K562 treated with DMSO at 1 percent for 4 hours (cell line): ENCODE data around the gene NOP9. TPM values are rescaled to one million over a fixed set of nuclear protein-coding genes. Genes with fewer than 3 reads are reported as not detected.

Experiments
- total RNA-seq: library from RNA; unstranded; fragments of 300-600 nt; gene quantifications from 2 replicates; pipeline ENCODE4 v1.2.3, GENCODE V29; 2022; ENCODE audit not compliant: insufficient read depth

The NOP9 gene
- 4.7 and 6.1 TPM in 2 replicates for total RNA-seq

DNA sequence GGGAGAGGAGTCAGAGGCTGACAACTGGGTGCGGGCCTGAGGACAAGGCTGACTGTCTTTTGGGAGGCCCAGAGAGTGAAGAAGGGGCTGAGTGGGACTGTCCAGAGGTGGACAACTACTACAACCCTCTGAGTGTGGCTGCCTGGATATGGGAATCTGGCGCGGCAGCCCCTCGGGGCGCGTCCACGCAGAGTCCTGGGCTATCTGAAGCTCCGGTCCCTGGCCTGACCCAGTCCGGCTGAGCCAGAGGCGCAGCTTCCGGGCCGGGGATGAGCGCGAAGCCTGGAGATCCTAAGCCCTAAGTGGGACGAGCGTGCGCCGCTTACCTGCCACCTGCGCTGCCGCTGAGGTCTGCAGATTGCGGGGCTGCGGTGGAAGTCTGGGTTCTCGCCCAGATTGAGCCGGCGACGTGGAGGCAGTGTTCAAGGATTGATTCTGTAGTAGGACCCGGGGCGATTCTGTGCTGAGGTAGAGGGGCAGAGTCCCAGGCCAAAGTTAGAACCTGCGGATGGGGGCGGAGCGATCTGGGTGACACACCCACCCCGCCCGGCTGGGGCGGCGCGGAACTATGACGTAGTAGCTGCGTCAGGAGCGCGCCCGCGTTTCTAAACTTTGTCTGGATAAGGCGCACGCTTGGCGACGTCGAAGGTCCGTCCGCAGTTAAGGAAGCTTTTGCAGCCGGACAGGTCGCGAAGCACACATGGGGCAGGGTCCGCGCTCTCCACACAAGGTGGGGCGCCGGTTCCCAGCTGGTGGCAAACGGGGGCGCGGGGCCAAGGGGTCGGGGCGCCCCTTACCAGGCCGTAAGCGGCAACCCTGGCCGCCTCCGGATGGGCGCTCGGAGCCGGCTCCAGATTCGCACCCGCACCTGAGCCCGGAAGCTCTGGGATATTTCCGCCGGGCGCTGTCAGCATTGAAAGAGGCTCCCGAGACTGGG, at the start of gene NOP9, which contains the start of gene DHRS1:
Gene NOP9, plus strand, starts transcription at position 596 of the 937 bp plus-strand sequence. Its CDS starts 105 bp downstream, at position 701.
Gene DHRS1, minus strand, starts transcription at position 526 of the 937 bp plus-strand sequence. CDS start 674 bp downstream, outside the sequence.

DNA sequence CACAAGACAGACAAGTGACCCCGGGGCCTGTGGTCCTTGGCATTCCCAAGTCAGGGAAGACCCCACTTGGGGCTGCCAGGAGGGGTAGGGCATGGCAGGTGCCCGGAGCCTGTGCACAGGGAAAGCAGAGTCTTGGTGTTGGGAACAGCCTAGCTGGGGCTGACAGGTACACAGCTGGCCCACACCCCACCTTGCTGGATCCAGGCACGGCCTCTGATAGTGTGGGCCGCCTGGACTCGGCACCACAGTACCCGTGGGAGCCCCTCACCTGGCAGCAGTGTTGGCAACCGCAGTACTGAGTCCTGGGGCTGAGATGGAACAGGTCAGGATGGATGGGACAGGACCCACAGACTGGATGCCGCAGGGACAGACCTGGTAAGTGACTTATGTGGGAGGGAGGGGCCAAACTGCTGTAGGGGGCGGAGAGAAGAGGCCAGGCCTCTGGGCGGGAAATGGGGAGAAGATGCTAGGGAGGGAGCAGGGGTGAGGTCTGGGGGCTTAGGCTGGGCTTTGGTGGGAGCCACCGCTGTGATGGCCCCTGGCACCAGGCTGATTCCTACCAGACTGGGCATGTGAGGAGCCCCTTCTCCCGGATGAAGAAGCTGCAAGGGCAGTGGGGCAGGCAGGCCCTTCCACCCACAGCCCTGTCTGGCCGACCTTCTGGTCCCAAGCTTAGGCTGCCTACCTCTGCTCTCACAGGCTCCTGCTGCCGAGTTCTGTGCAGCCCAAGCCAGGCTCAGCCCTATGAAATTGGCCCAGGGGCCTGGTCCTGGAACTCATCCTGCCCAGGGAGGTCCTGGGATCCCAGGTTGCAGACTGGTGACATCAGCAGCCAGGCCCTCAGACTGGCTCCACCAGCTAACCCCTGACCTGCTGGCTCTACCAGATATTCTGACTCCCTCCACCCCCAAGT, 36.6 kb upstream of the NOP9 start, which contains the start of gene TGM1:
Gene TGM1, minus strand, starts transcription at position 357 of the 913 bp plus-strand sequence. CDS start 825 bp downstream, outside the sequence.

DNA sequence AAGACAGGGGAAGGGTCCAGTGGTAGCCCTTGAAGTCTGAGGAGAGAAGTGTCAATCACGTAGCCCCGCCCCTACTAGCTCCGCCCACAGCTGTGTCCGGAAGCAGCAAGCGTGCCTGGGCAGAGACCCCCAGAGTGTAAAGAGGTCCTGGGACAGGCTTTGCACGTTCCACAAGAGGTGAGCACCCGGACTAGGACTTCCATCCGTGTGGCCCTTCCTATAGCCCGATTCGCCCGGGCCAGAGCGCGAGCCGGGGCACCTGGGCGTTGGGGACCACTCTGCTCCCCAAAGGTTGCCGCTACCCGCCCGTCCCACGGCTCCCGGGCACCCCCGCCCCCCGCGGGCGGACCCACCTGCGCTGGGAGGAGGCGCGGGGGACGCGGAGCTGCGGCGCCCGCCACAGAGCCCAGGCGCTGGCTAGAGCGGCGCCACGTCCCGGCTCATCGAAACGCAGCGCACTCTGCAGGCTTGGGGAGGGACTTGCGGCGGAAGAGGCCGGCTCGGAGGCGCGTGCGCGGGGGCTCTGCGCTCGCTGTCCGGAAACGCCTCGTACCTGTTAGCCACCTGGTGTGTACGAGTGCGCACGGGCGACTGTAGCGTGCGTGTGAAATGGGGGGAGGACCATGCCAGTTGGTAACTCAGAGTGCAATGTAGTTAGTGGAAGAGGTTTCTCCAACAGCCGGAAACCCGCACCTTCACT, 28.4 kb upstream of the NOP9 start, which contains the start of gene RABGGTA:
Gene RABGGTA, minus strand, starts transcription at position 464 of the 700 bp plus-strand sequence. CDS start 482 bp downstream, outside the sequence.

GRCh38 chr14:24307575-24308341, 8.1 kb downstream of the NOP9 start, which contains the start of gene CIDEB:
TSS of gene CIDEB (minus strand) at chr14:24307977. CDS start at chr14:24307858, 119 bp downstream.

DNA sequence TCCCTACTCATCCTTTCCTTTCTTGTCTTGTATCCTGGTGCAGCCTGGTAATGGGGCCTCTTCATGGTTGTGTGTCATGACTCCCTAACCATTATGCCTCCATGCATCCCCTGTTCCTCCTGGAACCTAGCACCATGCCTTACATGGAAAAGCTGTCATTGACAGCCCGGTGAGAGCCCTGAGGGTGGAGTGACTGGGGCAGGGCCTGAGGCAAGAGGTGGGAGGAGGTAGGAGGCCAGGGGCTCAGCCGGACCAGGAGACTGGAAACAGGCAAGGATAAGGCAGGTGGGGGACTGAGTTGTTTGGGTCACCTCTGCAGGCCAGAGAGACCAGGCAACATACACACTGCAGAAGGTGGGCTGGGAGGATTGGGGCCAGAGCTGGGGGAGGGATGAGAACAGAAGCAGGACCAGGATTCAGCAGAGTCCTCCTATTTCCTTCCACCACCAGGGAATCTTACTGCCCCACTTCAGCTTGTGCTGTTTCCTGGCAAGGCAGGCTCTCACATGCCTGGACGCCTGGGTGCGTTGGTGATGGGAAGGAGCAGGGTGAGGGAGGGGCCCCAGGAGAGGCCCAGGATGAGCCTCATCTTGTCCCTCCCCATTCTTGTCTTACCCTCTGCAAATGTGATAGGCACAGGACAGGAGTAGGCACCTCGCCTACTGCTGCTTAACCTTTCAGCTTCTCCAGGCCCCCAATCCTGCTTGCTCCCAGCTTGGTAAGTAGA, 10.1 kb downstream of the NOP9 start, which contains the start of gene LTB4R2:
Gene LTB4R2, plus strand, starts transcription at position 603 of the 727 bp plus-strand sequence. CDS start 525 bp downstream, outside the sequence.

GRCh38 chr14:24310646-24311604, 11.3 kb downstream of the NOP9 start, which contains the start of gene LTB4R:
TSS of gene LTB4R (plus strand) at chr14:24311502. CDS start at chr14:24315652, 4,150 bp downstream.

DNA sequence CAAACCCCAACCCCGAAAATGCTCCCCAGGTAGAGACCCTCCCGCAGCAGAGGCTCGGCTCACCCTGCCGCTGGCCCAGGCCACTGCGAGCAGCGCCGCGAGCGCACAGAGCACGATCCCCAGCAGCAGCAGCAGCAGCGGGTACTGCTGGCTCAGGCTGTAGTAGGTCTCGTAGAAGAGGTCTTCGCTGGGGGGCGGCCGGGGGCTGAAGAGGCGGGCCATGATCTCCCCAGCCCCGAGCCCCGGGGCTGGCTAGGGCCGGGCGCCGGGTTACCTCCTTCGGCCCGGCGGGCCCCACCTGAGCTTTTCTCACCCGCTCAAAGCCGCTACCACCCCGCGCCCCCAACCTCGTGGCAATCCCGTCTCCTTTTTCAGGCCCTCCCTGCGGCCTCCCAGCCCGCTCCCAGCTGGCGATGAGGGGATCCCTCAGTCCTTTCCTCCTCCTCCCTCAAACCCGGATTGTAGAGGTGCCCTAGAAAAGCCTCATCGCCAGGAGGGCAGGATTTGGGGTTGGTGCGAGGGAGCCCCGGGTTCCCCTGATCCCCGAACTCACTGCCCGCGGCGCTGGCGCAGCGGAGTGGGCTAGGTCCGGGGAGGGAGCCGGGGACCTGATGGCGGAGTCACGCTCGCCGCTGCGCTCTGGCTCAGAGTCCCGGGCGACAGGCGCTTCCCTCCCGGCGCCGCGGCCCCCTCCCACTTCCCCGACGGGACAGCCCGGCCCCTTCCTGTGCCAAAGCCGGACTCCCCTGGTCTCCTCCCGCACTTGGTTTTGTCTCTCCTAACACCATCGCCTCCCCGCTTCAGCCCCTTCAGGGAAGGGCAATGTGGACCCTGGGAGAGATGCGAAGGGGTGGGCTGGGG, 35.0 kb downstream of the NOP9 start, which contains the start of gene ADCY4:
Gene ADCY4, minus strand, starts transcription at position 641 of the 861 bp plus-strand sequence. Its CDS starts 419 bp downstream, at position 222.

DNA sequence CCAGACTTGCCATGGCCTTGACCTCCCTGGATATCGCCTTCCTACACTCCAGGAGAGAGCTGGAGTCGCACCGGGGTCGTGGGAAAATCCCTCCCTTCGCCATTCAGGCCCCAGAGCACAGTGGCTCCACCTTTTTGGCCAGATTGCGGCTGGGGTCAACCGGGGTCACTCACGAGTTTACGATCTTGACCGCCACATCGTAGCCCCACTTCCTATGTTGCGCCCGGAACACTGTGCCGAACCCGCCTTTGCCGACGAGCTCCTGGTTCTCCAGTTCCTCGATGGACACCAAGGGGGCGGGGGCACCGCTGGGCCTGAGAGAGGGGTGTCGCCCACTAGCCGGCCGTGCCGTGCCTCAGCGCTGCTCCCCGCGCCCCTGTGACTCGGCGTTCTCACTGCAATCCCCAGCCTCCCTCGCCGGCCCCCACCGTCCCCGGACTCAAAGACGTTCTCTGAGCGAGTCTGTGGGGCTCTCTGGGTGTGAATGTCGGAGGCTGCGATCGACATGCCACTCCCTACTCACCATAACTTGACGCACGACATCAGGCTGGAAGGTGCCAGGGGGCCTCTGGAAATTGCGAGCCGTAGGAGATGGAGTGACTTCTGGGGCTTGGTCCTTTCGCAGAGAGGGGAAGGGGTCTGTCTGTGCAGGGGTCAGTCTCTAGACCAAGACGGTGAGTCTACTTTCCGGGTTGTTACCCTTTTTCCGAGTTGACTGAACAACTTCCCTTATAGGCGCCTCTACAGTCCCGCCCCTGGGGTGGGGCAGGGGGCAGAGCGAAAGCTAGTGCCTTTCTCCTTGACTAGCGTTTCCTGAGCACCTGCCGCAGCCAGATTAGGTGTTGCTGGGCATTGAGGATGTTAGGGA, 39.9 kb downstream of the NOP9 start, which contains the start of gene RIPK3:
Gene RIPK3, minus strand, starts transcription at position 708 of the 868 bp plus-strand sequence. Its CDS starts 165 bp downstream, at position 543.

Other genes starting within 250 kb of the NOP9 start
- 0.24 TPM in 1 of 2 replicates, not detected in the other for gene CARMIL3, start 247.8 kb upstream of the NOP9 start, total RNA-seq
- gene CPNE6, start 228.3 kb upstream of the NOP9 start, total RNA-seq, result not detected in 2 replicates
- 99.4 and 112 TPM in 2 replicates for gene PCK2, start 205.5 kb upstream of the NOP9 start, total RNA-seq
- gene DCAF11, start 185.1 kb upstream of the NOP9 start, total RNA-seq, result 31.4 and 39.2 TPM in 2 replicates
- gene NRL, start 184.9 kb upstream of the NOP9 start, total RNA-seq, result 3.2 and 4.1 TPM in 2 replicates
- gene FITM1, start 169.2 kb upstream of the NOP9 start, total RNA-seq, result not detected in 2 replicates
- gene PSME1, start 163.7 kb upstream of the NOP9 start, total RNA-seq, result 171 and 172 TPM in 2 replicates
- gene EMC9, start 158.3 kb upstream of the NOP9 start, total RNA-seq, result 29.6 and 36.4 TPM in 2 replicates
- 160 and 167 TPM in 2 replicates for gene PSME2, start 153.2 kb upstream of the NOP9 start, total RNA-seq
- 17.0 and 21.3 TPM in 2 replicates for gene RNF31, start 152.4 kb upstream of the NOP9 start, total RNA-seq
- 9.3 and 20.9 TPM in 2 replicates for gene IRF9, start 138.6 kb upstream of the NOP9 start, total RNA-seq
- gene REC8, start 127.8 kb upstream of the NOP9 start, total RNA-seq, result 5.1 and 7.1 TPM in 2 replicates
- 23.4 and 27.8 TPM in 2 replicates for gene IPO4, start 111.0 kb upstream of the NOP9 start, total RNA-seq
- gene TM9SF1, start 104.4 kb upstream of the NOP9 start, total RNA-seq, result 16.4 and 22.0 TPM in 2 replicates
- gene TSSK4, start 94.2 kb upstream of the NOP9 start, total RNA-seq, result 1.1 and 2.2 TPM in 2 replicates
- 57.8 and 78.5 TPM in 2 replicates for gene CHMP4A, start 86.4 kb upstream of the NOP9 start, total RNA-seq
- 7.5 and 10.8 TPM in 2 replicates for gene MDP1, start 83.8 kb upstream of the NOP9 start, total RNA-seq
- 140 and 150 TPM in 2 replicates for gene NEDD8, start 67.5 kb upstream of the NOP9 start, total RNA-seq
- gene GMPR2, start 66.9 kb upstream of the NOP9 start, total RNA-seq, result 55.3 and 68.0 TPM in 2 replicates
- 15.0 and 16.1 TPM in 2 replicates for gene TINF2, start 57.2 kb upstream of the NOP9 start, total RNA-seq
- 0.88 and 1.5 TPM in 2 replicates for gene TGM1, start 36.7 kb upstream of the NOP9 start, total RNA-seq
- 15.3 and 18.0 TPM in 2 replicates for gene RABGGTA, start 28.3 kb upstream of the NOP9 start, total RNA-seq
- 22.2 and 26.0 TPM in 2 replicates for gene DHRS1, start 70 bp upstream of the NOP9 start, total RNA-seq
- gene CIDEB, start 8.1 kb downstream of the NOP9 start, total RNA-seq, result not detected in 2 replicates
- gene LTB4R2, start 10.3 kb downstream of the NOP9 start, total RNA-seq, result 2.2 and 6.4 TPM in 2 replicates
- gene LTB4R, start 11.7 kb downstream of the NOP9 start, total RNA-seq, result 4.0 and 5.3 TPM in 2 replicates
- gene ADCY4, start 35.2 kb downstream of the NOP9 start, total RNA-seq, result 0.59 TPM in 1 of 2 replicates, not detected in the other
- not detected in 2 replicates for gene RIPK3, start 40.1 kb downstream of the NOP9 start, total RNA-seq
- 2.9 and 5.1 TPM in 2 replicates for gene NFATC4, start 68.3 kb downstream of the NOP9 start, total RNA-seq
- gene NYNRIN, start 99.2 kb downstream of the NOP9 start, total RNA-seq, result 0.94 and 1.3 TPM in 2 replicates
- 0.71 TPM in 1 of 2 replicates, not detected in the other for gene CBLN3, start 129.8 kb downstream of the NOP9 start, total RNA-seq
- 24.9 and 30.8 TPM in 2 replicates for gene KHNYN, start 130.1 kb downstream of the NOP9 start, total RNA-seq
- gene SDR39U1, start 142.9 kb downstream of the NOP9 start, total RNA-seq, result 51.9 and 69.4 TPM in 2 replicates
- gene CMA1, start 208.4 kb downstream of the NOP9 start, total RNA-seq, result not detected in 2 replicates